ENCODE measurements around the gene TMTC2. TPM values are rescaled to one million over a fixed set of nuclear protein-coding genes. Genes with fewer than 3 reads are reported as not detected.

The TMTC2 gene
- polyA plus RNA-seq, 1 experiment = 1.6 TPM

- H3K27ac ChIP-seq (ENCODE audit: low read depth, low read length) = no peak overlapping the region
- H3K27me3 ChIP-seq (ENCODE audit: control insufficient read depth, insufficient read depth, low read length) = no peaks in the 10 kb centered on the region
- H3K4me3 ChIP-seq (ENCODE audit: low read depth, low read length) = no peak overlapping the region
- H3K9me3 ChIP-seq (ENCODE audit: control insufficient read depth, insufficient read depth, low read length) = no peaks in the 10 kb centered on the region
- POLR2A ChIA-PET = no interaction called here
- TF ChIP-seq CTCF (IDR thresholded peaks at IDR 0.05; ENCODE audit: low read depth, low read length) = no peak
- DNase-seq (ENCODE audit: low read depth, low spot score) = no peak
- CTCF ChIA-PET = no interaction called here
These were observed 207.2 kb downstream of the TMTC2 start for GRCh38 chr12:82893896-82894295.

- H3K27ac ChIP-seq (ENCODE audit: low read depth, low read length) = no peak overlapping the region
- H3K9me3 ChIP-seq (ENCODE audit: control insufficient read depth, insufficient read depth, low read length) = no peaks in the 10 kb centered on the region
- DNase-seq (ENCODE audit: low read depth, low spot score) = no peak
- CTCF ChIA-PET = no interaction called here
- POLR2A ChIA-PET = no interaction called here
- H3K27me3 ChIP-seq (ENCODE audit: control insufficient read depth, insufficient read depth, low read length) = no peaks in the 10 kb centered on the region
- no peak for TF ChIP-seq CTCF (IDR thresholded peaks at IDR 0.05; ENCODE audit: low read depth, low read length)
- no peak overlapping the region for H3K4me3 ChIP-seq (ENCODE audit: low read depth, low read length)
These were observed 209.6 kb downstream of the TMTC2 start for GRCh38 chr12:82896277-82896676.

DNA sequence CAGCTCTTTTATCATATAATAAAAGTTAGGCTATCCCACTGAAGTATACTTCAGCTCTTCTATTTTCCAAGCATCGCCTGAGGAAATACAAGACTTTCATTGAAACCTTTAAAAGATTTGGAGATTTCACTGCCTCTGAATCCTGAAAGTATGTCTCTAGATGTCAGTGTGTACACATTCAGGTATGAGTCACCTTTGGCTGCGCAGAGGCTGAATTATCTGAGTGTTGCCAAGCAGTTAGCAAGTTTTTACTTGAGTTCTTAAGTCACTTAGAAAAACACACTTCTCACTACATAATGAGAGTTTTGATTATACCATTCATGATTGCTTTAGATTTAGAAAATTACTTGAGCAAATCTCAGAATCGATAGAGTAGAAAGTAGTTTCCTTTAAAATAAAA lies 210.3 kb downstream of the TMTC2 start:
- ChIA-PET CTCF (no interaction called here), POLR2A (no interaction called here)
- TF ChIP-seq CTCF (IDR thresholded peaks at IDR 0.05; ENCODE audit: low read depth, low read length) = no peak
- Histone ChIP-seq H3K4me3 (ENCODE audit: low read depth, low read length) (no peak overlapping the region), H3K27me3 (ENCODE audit: control insufficient read depth, insufficient read depth, low read length) (no peaks in the 10 kb centered on the region), H3K27ac (ENCODE audit: low read depth, low read length) (no peak overlapping the region), H3K9me3 (ENCODE audit: control insufficient read depth, insufficient read depth, low read length) (no peaks in the 10 kb centered on the region)
- no peak for DNase-seq (ENCODE audit: low read depth, low spot score)

DNA sequence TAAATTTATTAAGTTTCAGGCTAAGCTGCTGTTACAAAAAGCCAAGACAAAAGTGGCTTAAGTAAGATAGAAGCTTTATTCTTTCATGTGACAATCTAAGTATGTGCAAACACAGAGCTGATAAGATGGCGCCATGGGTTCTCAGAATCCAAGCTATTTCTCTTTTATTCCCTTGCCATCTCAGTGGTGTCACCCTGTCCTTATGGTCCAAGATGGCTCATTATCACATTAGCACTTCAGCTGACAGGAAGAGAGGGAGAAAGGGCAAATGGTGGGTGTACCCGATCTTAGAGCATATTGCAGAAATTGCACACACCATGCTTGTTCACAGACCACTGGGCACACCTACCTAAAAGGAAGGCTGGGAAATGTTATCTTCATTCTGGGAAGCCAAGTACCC lies 211.7 kb downstream of the TMTC2 start:
- no peaks in the 10 kb centered on the region for H3K27me3 ChIP-seq (ENCODE audit: control insufficient read depth, insufficient read depth, low read length)
- TF ChIP-seq CTCF (IDR thresholded peaks at IDR 0.05; ENCODE audit: low read depth, low read length) = no peak
- DNase-seq (ENCODE audit: low read depth, low spot score) = no peak
- ChIA-PET CTCF (no interaction called here), POLR2A (no interaction called here)
- no peak overlapping the region for H3K27ac ChIP-seq (ENCODE audit: low read depth, low read length)
- H3K9me3 ChIP-seq (ENCODE audit: control insufficient read depth, insufficient read depth, low read length) = no peaks in the 10 kb centered on the region; the same call in 1 of the 2 replicates
- H3K4me3 ChIP-seq (ENCODE audit: low read depth, low read length) = no peak overlapping the region

DNA sequence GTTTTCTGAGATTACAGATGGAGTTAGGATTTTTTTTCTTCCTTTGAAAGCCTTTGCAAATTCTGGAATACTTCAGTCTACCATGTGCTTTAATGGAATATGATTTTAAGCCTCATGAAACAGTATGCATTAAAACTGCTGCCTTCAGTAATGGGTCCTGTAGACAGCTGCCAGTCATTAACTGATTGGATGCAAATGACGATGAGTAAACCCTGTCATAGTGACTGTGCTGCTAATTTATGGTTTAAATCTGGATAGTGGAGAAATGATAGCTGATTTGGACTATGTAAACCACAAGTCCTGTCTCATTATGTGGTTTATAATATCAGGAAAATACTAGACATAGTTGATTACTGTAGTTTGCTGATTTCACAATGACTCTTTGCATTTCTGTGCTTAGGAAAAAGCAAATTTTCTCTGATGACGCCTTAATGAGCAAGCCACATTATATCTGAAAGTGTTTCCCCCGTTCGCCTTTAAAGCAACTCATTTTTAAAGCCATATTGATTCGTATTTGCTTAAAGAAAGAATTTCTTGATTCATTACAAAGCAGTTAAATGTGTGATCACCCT lies 217.6 kb downstream of the TMTC2 start:
- no peaks in the 10 kb centered on the region; the same call in 1 of the 2 replicates for H3K9me3 ChIP-seq (ENCODE audit: control insufficient read depth, insufficient read depth, low read length)
- TF ChIP-seq CTCF (IDR thresholded peaks at IDR 0.05; ENCODE audit: low read depth, low read length) = no peak
- ChIA-PET CTCF (no interaction called here), POLR2A (no interaction called here)
- no peak overlapping the region for H3K27ac ChIP-seq (ENCODE audit: low read depth, low read length)
- no peak overlapping the region for H3K4me3 ChIP-seq (ENCODE audit: low read depth, low read length)
- DNase-seq (ENCODE audit: low read depth, low spot score) = no peak
- no peaks in the 10 kb centered on the region for H3K27me3 ChIP-seq (ENCODE audit: control insufficient read depth, insufficient read depth, low read length)
